ENCODE results near the gene ANKRD13C. TPM values are rescaled to one million over a fixed set of nuclear protein-coding genes. Genes with fewer than 3 reads are reported as not detected.

The ANKRD13C gene
- total RNA-seq, 3 donors from 2014 or later: 24.7 to 26.9 (median 26.5) TPM

- Mint-ChIP-seq H3K36me3 (ENCODE audit: insufficient read depth) (peaks cover 31% of the 10 kb centered on the region), H3K4me1 (ENCODE audit: low read depth) (peaks cover 20% of the 10 kb centered on the region), H3K4me3 (no peak overlapping the region), H3K9me3 (no peaks in the 10 kb centered on the region), H3K27me3 (ENCODE audit: low read depth) (no peaks in the 10 kb centered on the region)
- ATAC-seq (no peak), DNase-seq (no peak)
These were observed 123.0 kb downstream of the ANKRD13C start for GRCh38 chr1:70231475-70231874.

- no peaks in the 10 kb centered on the region for H3K9me3 Mint-ChIP-seq
- H3K36me3 Mint-ChIP-seq (ENCODE audit: insufficient read depth): peaks cover 28% of the 10 kb centered on the region
- no peak overlapping the region for H3K4me3 Mint-ChIP-seq
- ATAC-seq (no peak), DNase-seq (no peak)
- H3K4me1 Mint-ChIP-seq (ENCODE audit: low read depth): peaks cover 41% of the 10 kb centered on the region
- no peaks in the 10 kb centered on the region for H3K27me3 Mint-ChIP-seq (ENCODE audit: low read depth)
These were observed 125.9 kb downstream of the ANKRD13C start for GRCh38 chr1:70228670-70229069.

- peaks cover 52% of the 10 kb centered on the region for H3K4me1 Mint-ChIP-seq (ENCODE audit: low read depth)
- H3K36me3 Mint-ChIP-seq (ENCODE audit: insufficient read depth): peaks cover 30% of the 10 kb centered on the region
- no peaks in the 10 kb centered on the region for H3K9me3 Mint-ChIP-seq
- ATAC-seq: peak in 1 of 2 donors; percentile 28
- no peak overlapping the region for H3K4me3 Mint-ChIP-seq
- H3K27me3 Mint-ChIP-seq (ENCODE audit: low read depth): no peaks in the 10 kb centered on the region
- no peak for DNase-seq
These were observed 127.1 kb downstream of the ANKRD13C start for GRCh38 chr1:70227439-70227838.

GRCh38 chr1:70224954-70225353 lies 129.6 kb downstream of the ANKRD13C start:
- H3K27me3 Mint-ChIP-seq (ENCODE audit: low read depth): no peaks in the 10 kb centered on the region
- DNase-seq: no peak
- peak overlapping the region; percentile 24 for H3K4me3 Mint-ChIP-seq
- H3K4me1 Mint-ChIP-seq (ENCODE audit: low read depth): peaks cover 58% of the 10 kb centered on the region
- no peaks in the 10 kb centered on the region for H3K9me3 Mint-ChIP-seq
- ATAC-seq: no peak
- H3K36me3 Mint-ChIP-seq (ENCODE audit: insufficient read depth): peaks cover 22% of the 10 kb centered on the region

- no peak for DNase-seq
- no peak for ATAC-seq
- no peaks in the 10 kb centered on the region for H3K27me3 Mint-ChIP-seq (ENCODE audit: low read depth)
- H3K4me1 Mint-ChIP-seq (ENCODE audit: low read depth): peaks cover 57% of the 10 kb centered on the region
- no peaks in the 10 kb centered on the region for H3K9me3 Mint-ChIP-seq
- peak overlapping the region; percentile 96 for H3K4me3 Mint-ChIP-seq
- peaks cover 20% of the 10 kb centered on the region for H3K36me3 Mint-ChIP-seq (ENCODE audit: insufficient read depth)
These were observed 131.7 kb downstream of the ANKRD13C start for GRCh38 chr1:70222716-70223235.

- Mint-ChIP-seq H3K36me3 (ENCODE audit: insufficient read depth) (peaks cover 24% of the 10 kb centered on the region), H3K4me1 (ENCODE audit: low read depth) (peaks cover 48% of the 10 kb centered on the region), H3K9me3 (no peaks in the 10 kb centered on the region), H3K27me3 (ENCODE audit: low read depth) (no peaks in the 10 kb centered on the region), H3K4me3 (peak within 1 kb of the TSS; percentile 96)
- peak; percentile 93 to 96 for ATAC-seq
- peak; percentile 97 for DNase-seq
These were observed 133.0 kb downstream of the ANKRD13C start, which contains the start of gene SRSF11 for GRCh38 chr1:70221238-70222121. Gene SRSF11, plus strand, starts transcription at chr1:70221380. Its CDS starts 257 bp downstream, at chr1:70221637.

- peaks cover 24% of the 10 kb centered on the region for H3K36me3 Mint-ChIP-seq (ENCODE audit: insufficient read depth)
- no peaks in the 10 kb centered on the region for H3K27me3 Mint-ChIP-seq (ENCODE audit: low read depth)
- no peak for ATAC-seq
- no peaks in the 10 kb centered on the region for H3K9me3 Mint-ChIP-seq
- H3K4me3 Mint-ChIP-seq: peak overlapping the region; percentile 96
- DNase-seq: no peak
- H3K4me1 Mint-ChIP-seq (ENCODE audit: low read depth): peaks cover 44% of the 10 kb centered on the region
These were observed 133.8 kb downstream of the ANKRD13C start for GRCh38 chr1:70220517-70221237.

GRCh38 chr1:70220015-70220414 lies 134.5 kb downstream of the ANKRD13C start:
- Mint-ChIP-seq H3K4me1 (ENCODE audit: low read depth) (peaks cover 40% of the 10 kb centered on the region), H3K4me3 (peak overlapping the region; percentile 54), H3K9me3 (no peaks in the 10 kb centered on the region), H3K36me3 (ENCODE audit: insufficient read depth) (peaks cover 29% of the 10 kb centered on the region), H3K27me3 (ENCODE audit: low read depth) (no peaks in the 10 kb centered on the region)
- ATAC-seq (no peak), DNase-seq (no peak)

GRCh38 chr1:70211541-70211940 lies 143.0 kb downstream of the ANKRD13C start:
- Mint-ChIP-seq H3K36me3 (ENCODE audit: insufficient read depth) (peaks cover 17% of the 10 kb centered on the region), H3K27me3 (ENCODE audit: low read depth) (no peaks in the 10 kb centered on the region), H3K4me3 (no peak overlapping the region), H3K4me1 (ENCODE audit: low read depth) (peaks cover 45% of the 10 kb centered on the region), H3K9me3 (no peaks in the 10 kb centered on the region)
- no peak for ATAC-seq
- no peak for DNase-seq

GRCh38 chr1:70210820-70211219 lies 143.7 kb downstream of the ANKRD13C start:
- Mint-ChIP-seq H3K4me3 (no peak overlapping the region), H3K4me1 (ENCODE audit: low read depth) (peaks cover 48% of the 10 kb centered on the region), H3K9me3 (no peaks in the 10 kb centered on the region), H3K27me3 (ENCODE audit: low read depth) (no peaks in the 10 kb centered on the region), H3K36me3 (ENCODE audit: insufficient read depth) (peaks cover 17% of the 10 kb centered on the region)
- ATAC-seq (peak in 1 of 2 donors; percentile 42), DNase-seq (no peak)

Other genes with a start within 250 kb of the ANKRD13C start
- gene LRRC40, start 149.1 kb downstream of the ANKRD13C start, total RNA-seq: 10 to 100 TPM; 16.5 to 19.2 (median 16.9) TPM
- 100 to 1,000 TPM; 147 to 157 (median 156) TPM for gene SRSF11, start 133.3 kb downstream of the ANKRD13C start, total RNA-seq
- 10 to 100 TPM in 1 of 3 donors, 1 to 10 TPM in 2; 2.5 to 15.8 (median 5.1) TPM for gene CTH, start 56.5 kb upstream of the ANKRD13C start, total RNA-seq